22Rv1 (cell line): Measurements from ENCODE around the gene ELMOD1.

ENCODE experiments used
- ZFX ChIP-seq: fragments of 450-650 bp; IDR thresholded peaks from 2 replicates; pipeline ENCODE4 v1.6.1; 2017; ENCODE audit warnings: antibody characterized with exemption, borderline replicate concordance
- TF ChIP-seq, protein P1 (sequence below): fragments of 450-650 bp; IDR thresholded peaks from 2 replicates; pipeline ENCODE4 v1.5.1; 2017; ENCODE audit warnings: mild to moderate bottlenecking

DNA sequence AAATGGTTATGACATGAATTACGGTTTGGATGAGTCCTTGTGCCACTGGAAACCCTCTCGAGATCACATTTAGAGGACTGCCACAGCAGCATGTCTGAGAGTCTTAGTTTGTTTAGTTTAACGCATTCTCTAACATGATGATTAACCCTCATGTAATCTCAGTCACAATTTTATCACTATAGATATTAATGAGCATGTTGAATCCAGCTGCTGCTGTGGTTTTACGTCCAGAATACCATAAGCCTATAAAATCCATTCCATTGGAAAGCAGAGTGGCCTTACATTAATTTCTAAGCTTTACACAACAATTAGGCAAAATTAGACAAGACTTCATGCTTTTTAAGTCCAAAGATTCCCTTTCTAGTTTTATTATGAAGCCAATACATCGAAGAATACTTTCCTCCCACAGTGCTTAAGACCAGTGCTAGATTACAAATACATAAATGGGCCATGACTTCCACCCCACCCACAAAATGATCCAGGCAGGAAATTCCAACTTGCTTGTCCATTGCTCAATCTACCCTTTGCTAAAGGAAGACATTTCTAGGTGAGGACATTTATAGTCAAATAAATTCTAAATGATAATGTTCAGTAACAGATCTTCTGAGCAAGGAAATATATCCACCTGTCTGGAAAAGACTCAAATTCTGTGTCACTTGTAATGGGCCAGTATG is 3.5 kb upstream of the ELMOD1 start:
- TF ChIP-seq, protein P1, sequence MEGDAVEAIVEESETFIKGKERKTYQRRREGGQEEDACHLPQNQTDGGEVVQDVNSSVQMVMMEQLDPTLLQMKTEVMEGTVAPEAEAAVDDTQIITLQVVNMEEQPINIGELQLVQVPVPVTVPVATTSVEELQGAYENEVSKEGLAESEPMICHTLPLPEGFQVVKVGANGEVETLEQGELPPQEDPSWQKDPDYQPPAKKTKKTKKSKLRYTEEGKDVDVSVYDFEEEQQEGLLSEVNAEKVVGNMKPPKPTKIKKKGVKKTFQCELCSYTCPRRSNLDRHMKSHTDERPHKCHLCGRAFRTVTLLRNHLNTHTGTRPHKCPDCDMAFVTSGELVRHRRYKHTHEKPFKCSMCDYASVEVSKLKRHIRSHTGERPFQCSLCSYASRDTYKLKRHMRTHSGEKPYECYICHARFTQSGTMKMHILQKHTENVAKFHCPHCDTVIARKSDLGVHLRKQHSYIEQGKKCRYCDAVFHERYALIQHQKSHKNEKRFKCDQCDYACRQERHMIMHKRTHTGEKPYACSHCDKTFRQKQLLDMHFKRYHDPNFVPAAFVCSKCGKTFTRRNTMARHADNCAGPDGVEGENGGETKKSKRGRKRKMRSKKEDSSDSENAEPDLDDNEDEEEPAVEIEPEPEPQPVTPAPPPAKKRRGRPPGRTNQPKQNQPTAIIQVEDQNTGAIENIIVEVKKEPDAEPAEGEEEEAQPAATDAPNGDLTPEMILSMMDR, result no peak
- TF ChIP-seq ZFX, result no peak
